Measurements from ENCODE around the gene WDR62.
"Not testable (repeated sequence)": the region's sequence is repeated elsewhere in the genome, so short reads cannot be mapped to it uniquely, and the experiment has no call there.

WDR62 gene

DNA sequence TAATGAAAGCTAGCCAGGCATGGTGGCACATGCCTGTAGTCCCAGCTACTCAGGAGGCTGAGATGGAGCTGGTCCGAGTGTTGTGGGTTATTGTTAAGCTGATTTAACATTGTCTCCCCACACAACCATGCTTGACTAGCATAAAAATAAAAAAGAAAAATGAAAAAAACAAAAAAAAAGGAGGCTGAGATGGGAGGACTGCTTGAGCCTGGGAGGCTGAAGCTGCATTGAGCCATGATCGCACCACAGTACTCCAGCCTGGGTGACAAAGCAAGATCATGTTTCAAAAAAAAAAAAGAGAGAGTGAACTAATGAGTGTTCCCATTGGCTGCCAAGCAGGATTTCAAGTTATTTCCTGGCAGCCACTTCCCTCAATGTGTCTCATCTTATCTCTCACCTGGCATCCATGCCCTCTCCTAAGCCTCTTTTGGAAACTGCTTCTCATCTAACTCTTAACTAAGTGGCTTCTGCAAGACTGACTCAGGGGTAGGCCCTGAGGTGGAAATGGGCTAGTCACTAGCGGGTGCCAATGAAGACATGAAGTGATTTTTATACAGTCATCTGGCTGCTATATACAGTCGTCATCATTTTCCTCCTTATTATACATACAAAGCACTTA is 5.5 kb upstream of the WDR62 start:
- Histone ChIP-seq H3K4me1 (no peaks in the 10 kb centered on the region), H3K9me3 (no peaks in the 10 kb centered on the region), H3K4me3 (no peak overlapping the region), H3K36me3 (replicated peaks) (no peaks in the 10 kb centered on the region; the same call in none of the 2 replicates), H3K27me3 (ENCODE audit: low read depth) (no peaks in the 10 kb centered on the region)
- no peak for DNase-seq (ENCODE audit: low spot score in 2 of 2)
- in situ Hi-C loops (cut with MboI; ENCODE audit: low sequenced_read_pairs) = no loop called here

DNA sequence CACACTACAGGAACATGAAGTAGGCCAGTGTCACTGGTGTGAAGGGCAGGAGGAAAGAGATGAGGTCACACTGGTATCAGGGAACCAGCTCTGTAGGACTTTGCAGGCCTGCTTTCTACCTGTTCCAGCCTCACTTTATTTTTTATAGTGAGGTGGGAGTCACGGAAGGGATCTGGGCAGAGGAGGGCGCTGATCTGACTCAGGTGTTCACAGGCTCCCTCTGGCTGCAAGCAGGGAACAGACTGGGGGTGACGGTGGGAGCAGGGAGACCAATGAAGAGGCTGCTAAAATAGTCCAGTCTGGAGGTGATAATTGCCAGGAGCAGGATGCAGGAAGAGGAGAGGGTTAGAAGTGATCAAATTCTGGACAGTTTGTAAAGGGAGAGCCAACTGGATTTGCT is 3.5 kb upstream of the WDR62 start:
- H3K9me3 ChIP-seq = no peaks in the 10 kb centered on the region
- no peaks in the 10 kb centered on the region; the same call in none of the 2 replicates for H3K36me3 ChIP-seq (replicated peaks)
- no peak overlapping the region for H3K4me3 ChIP-seq
- no peak for DNase-seq (ENCODE audit: low spot score in 2 of 2)
- H3K4me1 ChIP-seq = peaks cover 3% of the 10 kb centered on the region
- in situ Hi-C loops (cut with MboI; ENCODE audit: low sequenced_read_pairs) = no loop called here
- no peaks in the 10 kb centered on the region for H3K27me3 ChIP-seq (ENCODE audit: low read depth)

DNA sequence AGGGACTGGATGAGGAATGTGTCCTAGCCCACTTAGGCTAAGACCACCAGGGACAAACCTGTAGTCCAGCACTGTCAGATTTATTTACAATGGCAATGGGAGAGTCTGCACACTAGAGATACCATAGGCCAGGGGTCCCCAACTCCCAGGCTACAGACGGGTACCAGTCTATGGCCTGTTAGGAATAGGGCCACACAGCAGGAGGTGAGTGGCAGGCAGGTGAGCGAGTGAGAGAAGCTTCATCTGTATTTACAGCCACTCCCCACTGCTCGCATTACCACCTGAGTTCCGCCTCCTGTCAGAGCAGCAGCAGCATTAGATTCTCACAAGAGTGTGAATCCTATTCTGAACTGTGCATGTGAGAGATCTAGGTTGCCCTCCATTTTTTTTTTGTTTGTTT is 3.1 kb upstream of the WDR62 start:
- peaks cover 4% of the 10 kb centered on the region for H3K4me1 ChIP-seq
- no peaks in the 10 kb centered on the region for H3K9me3 ChIP-seq
- DNase-seq (ENCODE audit: low spot score in 2 of 2) = no peak
- no peaks in the 10 kb centered on the region for H3K27me3 ChIP-seq (ENCODE audit: low read depth)
- no peaks in the 10 kb centered on the region; the same call in 1 of the 2 replicates for H3K36me3 ChIP-seq (replicated peaks)
- H3K4me3 ChIP-seq = no peak overlapping the region
- in situ Hi-C loops (cut with MboI; ENCODE audit: low sequenced_read_pairs) = no loop called here

DNA sequence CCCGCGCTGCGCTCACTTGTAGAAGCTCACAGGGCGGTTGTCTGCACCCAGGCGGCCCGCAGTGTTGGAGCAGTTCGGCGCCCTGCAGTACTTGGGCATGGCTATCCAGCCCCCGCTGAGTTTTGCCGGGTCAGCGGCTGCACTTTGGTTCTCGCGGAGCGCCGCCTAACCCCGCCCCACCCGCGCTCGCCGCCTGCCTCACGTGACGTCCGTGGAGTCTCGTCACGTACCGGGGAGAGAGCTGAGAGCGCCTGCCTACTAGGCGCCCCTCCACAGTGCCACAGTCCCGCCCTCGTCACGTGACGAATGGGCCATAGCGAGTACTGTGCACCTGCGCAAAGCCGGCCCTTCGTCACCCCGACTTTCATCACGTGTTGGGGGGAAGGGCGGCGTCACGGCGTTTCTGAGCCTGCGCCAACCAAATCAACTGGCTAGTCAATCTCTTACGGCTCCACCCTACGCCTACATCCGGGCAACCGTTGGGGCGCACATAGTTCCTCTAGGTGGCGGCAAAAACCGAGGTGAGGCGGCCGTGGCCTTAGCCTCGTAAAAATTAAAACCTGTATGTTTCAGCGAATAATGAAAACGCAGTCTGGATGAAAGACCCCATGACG is 471 bp upstream of the WDR62 start, which contains the start of gene THAP8:
Gene THAP8, minus strand, starts transcription at position 167 of the 614 bp plus-strand sequence. Its CDS starts 68 bp downstream, at position 99.
- H3K36me3 ChIP-seq (replicated peaks) = peaks cover 17% of the 10 kb centered on the region
- no peaks in the 10 kb centered on the region for H3K27me3 ChIP-seq (ENCODE audit: low read depth)
- H3K9me3 ChIP-seq = no peaks in the 10 kb centered on the region
- H3K4me3 ChIP-seq = peak within 1 kb of the TSS; percentile 79
- in situ Hi-C loops (cut with MboI; ENCODE audit: low sequenced_read_pairs) = no loop called here
- DNase-seq (ENCODE audit: low spot score in 2 of 2) = peak; percentile 94 to 98
- peaks cover 4% of the 10 kb centered on the region for H3K4me1 ChIP-seq

DNA sequence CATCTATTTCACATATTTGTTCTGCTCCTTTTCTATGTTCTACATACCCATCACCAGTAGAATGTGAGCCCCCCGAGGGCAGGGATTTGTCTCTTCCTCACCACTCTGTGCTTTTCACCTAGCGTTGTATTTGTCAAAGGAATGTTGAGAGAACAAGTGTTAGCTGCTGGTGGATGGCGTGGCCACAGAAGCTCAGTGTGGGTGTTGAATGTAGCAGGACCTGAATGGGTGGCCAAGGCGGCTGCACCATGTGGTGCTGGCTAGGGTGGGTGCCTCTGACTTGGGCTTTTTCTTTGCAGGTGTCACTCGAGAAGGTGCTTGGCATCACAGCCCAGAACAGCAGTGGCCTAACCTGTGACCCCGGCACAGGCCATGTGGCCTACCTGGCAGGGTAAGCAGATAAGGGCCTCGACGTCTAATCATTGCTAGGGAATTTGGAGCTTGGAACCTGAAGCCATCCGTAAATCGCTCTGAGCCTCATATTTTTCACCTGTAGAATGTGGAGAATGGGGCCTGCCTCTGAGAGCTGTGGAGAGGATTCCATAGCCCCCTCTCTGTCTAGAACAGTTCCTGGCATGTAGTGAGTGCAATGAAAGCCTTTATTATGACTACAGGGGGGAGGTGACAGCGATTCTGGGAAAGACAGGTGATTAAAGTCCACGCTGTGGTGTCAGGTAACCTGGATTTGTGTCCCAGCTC is 3.9 kb downstream of the WDR62 start:
- Histone ChIP-seq H3K27me3 (ENCODE audit: low read depth) (no peaks in the 10 kb centered on the region), H3K36me3 (replicated peaks) (peaks cover 44% of the 10 kb centered on the region), H3K4me3 (no peak overlapping the region), H3K9me3 (no peaks in the 10 kb centered on the region), H3K4me1 (peaks cover 4% of the 10 kb centered on the region)
- in situ Hi-C loops (cut with MboI; ENCODE audit: low sequenced_read_pairs) = no loop called here
- no peak for DNase-seq (ENCODE audit: low spot score in 2 of 2)

DNA sequence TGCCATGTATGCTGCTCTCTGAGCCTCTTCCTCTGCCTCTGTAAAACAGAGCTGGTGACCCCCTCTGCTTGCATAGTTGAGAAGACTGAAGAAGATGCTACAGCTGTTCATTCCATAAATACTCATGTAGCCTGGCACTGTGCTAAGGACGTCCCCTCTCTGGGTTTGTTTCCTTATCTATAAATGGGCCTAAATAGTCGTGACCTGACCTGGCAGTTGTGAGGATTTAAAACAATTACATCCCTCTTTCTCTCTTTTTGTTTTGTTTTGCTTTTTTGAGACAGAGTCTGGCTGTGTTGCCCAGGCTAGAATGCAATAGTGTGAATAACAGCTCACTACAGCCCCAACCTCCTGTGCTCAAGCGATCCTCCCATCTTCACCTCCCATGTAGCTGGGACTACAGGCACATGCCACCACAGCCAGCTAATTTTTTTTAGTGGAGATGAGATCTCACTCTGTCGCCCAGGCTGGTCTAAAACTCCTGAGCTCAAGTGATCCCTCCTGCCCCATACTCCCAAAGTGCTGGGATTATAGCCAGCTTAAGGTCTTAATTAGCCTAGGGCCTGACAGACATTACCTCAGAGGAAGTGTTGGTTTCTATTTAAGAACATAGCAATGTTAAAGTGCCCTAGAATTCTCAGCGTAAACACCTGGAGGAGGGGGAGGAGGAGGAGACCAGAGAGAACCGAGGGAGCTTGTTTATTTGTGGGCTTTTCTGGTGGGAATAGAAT is 4.6 kb downstream of the WDR62 start:
- H3K4me3 ChIP-seq = no peak overlapping the region
- no peaks in the 10 kb centered on the region for H3K27me3 ChIP-seq (ENCODE audit: low read depth)
- peaks cover 50% of the 10 kb centered on the region for H3K36me3 ChIP-seq (replicated peaks)
- peaks cover 4% of the 10 kb centered on the region for H3K4me1 ChIP-seq
- in situ Hi-C loops (cut with MboI; ENCODE audit: low sequenced_read_pairs) = no loop called here
- no peaks in the 10 kb centered on the region for H3K9me3 ChIP-seq
- DNase-seq (ENCODE audit: low spot score in 2 of 2) = no peak

DNA sequence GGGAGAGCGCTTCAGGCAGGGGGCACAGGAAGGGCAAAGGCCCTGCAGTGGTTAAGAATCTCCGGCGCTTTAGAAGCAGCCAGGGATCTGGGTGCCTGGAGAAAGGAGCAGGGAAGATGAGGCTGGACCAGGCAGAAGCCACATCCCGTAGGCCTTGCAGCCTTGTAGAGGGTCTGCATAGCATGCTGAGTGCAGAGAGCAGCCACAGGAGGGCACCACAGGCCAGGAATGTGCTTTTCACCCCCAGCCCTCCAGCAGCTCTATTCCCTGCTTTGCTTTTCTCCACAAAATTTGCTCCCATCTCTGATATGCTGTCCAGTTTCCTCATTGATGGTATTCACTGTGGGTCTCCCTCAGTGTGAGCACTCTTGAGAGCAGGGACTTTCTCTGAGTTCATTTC is 5.7 kb downstream of the WDR62 start:
- Histone ChIP-seq H3K4me1 (peaks cover 4% of the 10 kb centered on the region), H3K36me3 (replicated peaks) (peaks cover 61% of the 10 kb centered on the region)
- peak in 1 of 2 experiments; percentile 45 for DNase-seq (ENCODE audit: low spot score in 2 of 2)

DNA sequence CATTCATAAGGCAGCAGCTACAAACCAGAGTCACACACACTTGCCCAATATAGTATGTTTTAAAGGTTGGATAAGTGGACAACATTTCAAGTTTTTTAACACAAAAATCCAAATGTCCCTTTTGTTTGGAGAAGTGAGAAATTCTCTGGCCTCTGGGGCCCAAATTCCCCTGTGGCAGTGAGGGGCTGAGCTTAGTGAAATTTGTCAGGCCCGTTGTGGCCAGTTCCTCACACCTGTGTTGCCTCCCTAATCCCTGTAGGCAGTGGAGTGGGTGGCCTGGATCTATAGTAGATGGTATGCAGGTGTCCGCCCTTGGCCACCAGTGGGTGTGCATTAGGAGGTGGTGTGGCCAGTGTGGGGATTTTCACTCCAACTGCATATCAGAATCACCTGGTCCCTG is 6.7 kb downstream of the WDR62 start:
- in situ Hi-C loops (cut with MboI; ENCODE audit: low sequenced_read_pairs) = no loop called here
- Histone ChIP-seq H3K36me3 (replicated peaks) (peaks cover 70% of the 10 kb centered on the region), H3K9me3 (no peaks in the 10 kb centered on the region), H3K4me1 (no peaks in the 10 kb centered on the region; the same call in 1 of the 2 replicates), H3K27me3 (ENCODE audit: low read depth) (no peaks in the 10 kb centered on the region), H3K4me3 (no peak overlapping the region)
- DNase-seq (ENCODE audit: low spot score in 2 of 2) = no peak

More for the DNA sequence above, 5.7 kb downstream of the WDR62 start:
- Histone ChIP-seq H3K4me3 (no peak overlapping the region), H3K9me3 (no peaks in the 10 kb centered on the region), H3K27me3 (ENCODE audit: low read depth) (no peaks in the 10 kb centered on the region)
- in situ Hi-C loops (cut with MboI; ENCODE audit: low sequenced_read_pairs) = no loop called here

DNA sequence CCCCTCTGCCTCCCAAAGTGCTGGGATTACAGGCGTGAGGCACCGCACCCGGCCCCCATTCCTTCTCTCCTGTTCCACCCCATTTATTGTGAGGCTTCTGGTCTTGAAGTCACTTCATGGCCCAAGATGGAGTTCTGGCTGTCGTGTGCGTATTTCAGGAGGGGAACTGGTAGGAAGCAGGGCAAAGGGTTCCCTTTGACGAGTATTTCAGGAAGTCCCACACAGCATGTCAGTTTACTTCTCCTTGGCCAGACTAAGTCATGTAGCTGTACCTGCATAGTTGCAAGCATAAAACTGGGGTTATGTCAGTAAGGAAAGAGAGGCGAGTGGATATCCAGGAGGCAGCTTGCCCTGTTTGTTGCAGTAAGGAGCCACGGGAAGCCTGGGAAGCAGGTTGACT is 10.1 kb downstream of the WDR62 start:
- in situ Hi-C loops (cut with MboI; ENCODE audit: low sequenced_read_pairs) = no loop called here
- no peaks in the 10 kb centered on the region for H3K27me3 ChIP-seq (ENCODE audit: low read depth)
- peaks cover 67% of the 10 kb centered on the region for H3K36me3 ChIP-seq (replicated peaks)
- no peaks in the 10 kb centered on the region for H3K9me3 ChIP-seq
- DNase-seq (ENCODE audit: low spot score in 2 of 2) = no peak
- H3K4me1 ChIP-seq = no peaks in the 10 kb centered on the region
- H3K4me3 ChIP-seq = no peak overlapping the region

DNA sequence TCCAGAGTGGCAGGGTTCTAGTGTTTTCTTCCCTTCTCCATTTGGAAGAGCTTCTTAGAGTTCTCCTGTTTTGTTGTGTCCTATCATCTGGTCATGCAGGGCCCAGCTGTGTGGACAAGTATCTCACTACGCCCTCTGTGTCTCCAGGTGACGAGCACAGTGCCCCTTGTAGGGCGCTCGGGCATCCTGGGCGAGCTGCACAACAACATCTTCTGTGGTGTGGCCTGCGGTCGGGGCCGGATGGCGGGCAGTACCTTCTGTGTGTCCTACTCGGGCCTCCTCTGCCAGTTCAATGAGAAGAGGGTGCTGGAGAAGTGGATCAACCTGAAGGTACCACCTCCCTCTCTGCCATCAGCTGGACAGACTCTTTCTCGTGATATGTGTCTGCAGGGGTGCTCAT is 13.0 kb downstream of the WDR62 start:
- Histone ChIP-seq H3K36me3 (replicated peaks) (peaks cover 67% of the 10 kb centered on the region), H3K4me3 (no peak overlapping the region), H3K27me3 (ENCODE audit: low read depth) (no peaks in the 10 kb centered on the region), H3K4me1 (no peaks in the 10 kb centered on the region), H3K9me3 (no peaks in the 10 kb centered on the region)
- in situ Hi-C loops (cut with MboI; ENCODE audit: low sequenced_read_pairs) = no loop called here
- DNase-seq (ENCODE audit: low spot score in 2 of 2) = no peak

DNA sequence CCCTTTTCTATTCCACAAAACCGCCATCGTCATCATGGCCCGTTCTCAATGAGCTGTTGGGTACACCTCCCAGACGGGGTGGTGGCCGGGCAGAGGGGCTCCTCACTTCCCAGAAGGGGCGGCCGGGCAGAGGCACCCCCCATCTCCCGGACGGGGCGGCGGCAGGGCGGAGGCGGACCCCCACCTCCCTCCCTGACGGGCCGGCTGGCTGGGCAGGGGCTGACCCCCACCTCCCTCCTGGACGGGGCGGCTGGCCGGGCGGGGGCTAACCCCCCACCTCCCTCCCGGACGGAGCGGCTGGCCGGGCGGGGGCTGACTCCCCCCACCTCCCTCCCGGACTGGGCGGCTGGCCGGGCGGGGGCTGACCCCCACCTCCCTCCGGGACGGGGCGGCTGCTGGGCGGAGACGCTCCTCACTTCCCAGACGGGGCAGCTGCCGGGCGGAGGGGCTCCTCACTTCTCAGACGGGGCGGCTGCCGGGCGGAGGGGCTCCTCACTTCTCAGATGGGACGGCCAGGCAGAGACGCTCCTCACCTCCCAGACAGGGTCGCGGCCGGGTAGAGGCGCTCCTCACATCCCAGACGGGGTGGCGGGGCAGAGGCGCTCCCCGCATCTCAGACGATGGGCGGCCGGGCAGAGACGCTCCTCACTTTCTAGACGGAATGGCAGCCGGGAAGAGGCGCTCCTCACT is 14.3 kb downstream of the WDR62 start:
- in situ Hi-C loops (cut with MboI; ENCODE audit: low sequenced_read_pairs); H3K4me3 ChIP-seq: not testable (repeated sequence)
- peaks cover 70% of the 10 kb centered on the region for H3K36me3 ChIP-seq (replicated peaks)

DNA sequence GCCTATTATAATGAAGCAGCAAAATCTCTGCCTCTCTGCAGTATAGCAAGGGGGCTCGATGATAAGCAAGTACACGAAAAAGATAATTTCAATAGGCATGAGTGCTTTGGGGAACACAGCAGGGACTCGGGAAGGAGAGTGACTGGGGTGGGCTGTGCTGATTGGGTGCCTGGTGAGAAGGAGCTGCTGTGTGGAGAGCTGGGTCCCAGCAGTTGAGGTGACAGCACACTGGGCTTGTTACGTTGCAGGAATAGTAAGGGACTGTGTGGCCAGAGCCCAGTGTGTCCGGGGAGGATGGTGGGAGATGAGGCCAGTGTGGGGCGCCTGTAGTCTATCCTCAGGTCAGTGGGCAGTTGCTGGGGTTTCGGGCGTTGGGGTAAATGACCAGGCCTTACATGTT is 17.4 kb downstream of the WDR62 start:
- Histone ChIP-seq H3K4me3 (no peak overlapping the region), H3K4me1 (no peaks in the 10 kb centered on the region), H3K9me3 (no peaks in the 10 kb centered on the region), H3K36me3 (replicated peaks) (peaks cover 60% of the 10 kb centered on the region), H3K27me3 (ENCODE audit: low read depth) (no peaks in the 10 kb centered on the region)
- in situ Hi-C loops (cut with MboI; ENCODE audit: low sequenced_read_pairs) = no loop called here
- no peak for DNase-seq (ENCODE audit: low spot score in 2 of 2)

More for the DNA sequence above, 14.3 kb downstream of the WDR62 start:
- not testable (repeated sequence) for DNase-seq (ENCODE audit: low spot score in 2 of 2); H3K27me3 ChIP-seq (ENCODE audit: low read depth); H3K4me1 ChIP-seq; H3K9me3 ChIP-seq

DNA sequence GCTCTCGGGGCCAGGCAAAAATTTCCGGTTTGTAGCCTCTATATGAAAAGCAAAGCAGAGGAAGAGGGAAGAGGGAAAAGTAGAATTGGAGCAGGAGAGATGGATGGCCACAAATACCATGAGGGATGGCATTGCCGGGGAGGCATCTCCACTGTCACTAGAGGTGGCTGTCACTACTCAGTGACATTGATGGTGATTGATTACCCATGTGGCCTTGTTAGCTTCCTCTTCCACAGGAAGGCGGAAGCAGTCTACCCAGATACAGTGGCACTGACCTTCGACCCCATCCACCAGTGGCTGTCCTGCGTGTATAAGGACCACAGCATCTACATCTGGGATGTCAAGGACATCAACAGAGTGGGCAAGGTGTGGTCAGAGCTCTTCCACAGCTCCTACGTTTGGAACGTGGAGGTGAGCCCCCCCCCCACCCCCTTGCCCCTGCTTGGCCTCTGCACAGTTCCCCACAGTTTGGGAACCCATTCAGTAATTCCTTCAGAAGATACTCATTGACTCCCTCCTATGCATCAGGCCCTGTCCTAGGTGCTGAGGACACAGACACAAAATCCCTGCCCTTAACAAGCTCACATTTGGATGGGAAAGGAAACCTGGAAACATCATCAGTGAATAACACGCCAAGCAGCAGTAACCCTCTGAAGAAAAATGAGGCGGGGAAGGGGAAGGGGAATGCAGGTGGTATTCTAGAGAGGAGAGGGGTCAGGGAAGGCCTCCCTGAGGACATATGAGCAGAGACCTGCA is 18.6 kb downstream of the WDR62 start:
- DNase-seq (ENCODE audit: low spot score in 2 of 2) = no peak
- Histone ChIP-seq H3K36me3 (replicated peaks) (peaks cover 57% of the 10 kb centered on the region), H3K4me1 (no peaks in the 10 kb centered on the region), H3K27me3 (ENCODE audit: low read depth) (no peaks in the 10 kb centered on the region), H3K9me3 (no peaks in the 10 kb centered on the region), H3K4me3 (no peak overlapping the region)
- in situ Hi-C loops (cut with MboI; ENCODE audit: low sequenced_read_pairs) = no loop called here

Measured in HAP-1 (cell line).